Muscle layer of duodenum (tissue), 2 donors: ENCODE data around the gene SPATA21.
"Not testable (repeated sequence)": the region's sequence is repeated elsewhere in the genome, so short reads cannot be mapped to it uniquely, and the experiment has no call there.

Experiments
- H3K27ac ChIP-seq: one replicate; pipeline ENCODE4 v1.7.0; 2013; ENCODE audit warnings: mild to moderate bottlenecking, low read length
- H3K27me3 ChIP-seq: one replicate; pipeline ENCODE4 v1.7.0; 2013; ENCODE audit warnings: low read depth, mild to moderate bottlenecking, control low read depth, low read length
- H3K36me3 ChIP-seq, 2 donors: one replicate each; pipeline ENCODE4 v1.7.0; 2013; ENCODE audit warnings: low read length in 2 of 2, control low read depth in 1 of 2, mild to moderate bottlenecking in 1 of 2; ENCODE audit not compliant: insufficient read depth in 2 of 2, control insufficient read depth in 1 of 2
- H3K4me1 ChIP-seq, 2 donors: one replicate each; pipeline ENCODE4 v1.7.0; 2013; ENCODE audit warnings: low read length in 2 of 2, mild to moderate bottlenecking in 2 of 2, control low read depth in 1 of 2, moderate library complexity in 1 of 2; ENCODE audit not compliant: insufficient read depth in 2 of 2, control insufficient read depth in 1 of 2
- H3K4me3 ChIP-seq, 2 donors: one replicate each; pipeline ENCODE4 v1.7.0; 2013; ENCODE audit warnings: low read length in 2 of 2, low read depth in 1 of 2, mild to moderate bottlenecking in 1 of 2
- H3K9me3 ChIP-seq, 2 donors: one replicate each; pipeline ENCODE4 v1.7.0; 2013; ENCODE audit warnings: low read length in 2 of 2, control low read depth in 1 of 2, mild to moderate bottlenecking in 1 of 2; ENCODE audit not compliant: control insufficient read depth in 1 of 2
- donor health status: healthy.

The SPATA21 gene

GRCh38 chr1:16376971-16377370 lies 60.3 kb downstream of the SPATA21 start:
- Histone ChIP-seq H3K4me1 (peaks cover 14 to 63% of the 10 kb centered on the region in 2 donors), H3K27ac (no peak overlapping the region)

GRCh38 chr1:16375521-16376340 lies 61.5 kb downstream of the SPATA21 start:
- no peaks in the 10 kb centered on the region for H3K27me3 ChIP-seq
- H3K4me3 ChIP-seq, result peak overlapping the region in 1 of 2 donors; percentile 13
- H3K36me3 ChIP-seq, result no peaks in the 10 kb centered on the region
- peak overlapping the region; percentile 58 for H3K27ac ChIP-seq
- peaks cover 14 to 67% of the 10 kb centered on the region in 2 donors for H3K4me1 ChIP-seq
- H3K9me3 ChIP-seq, result no peaks in the 10 kb centered on the region

More at GRCh38 chr1:16376971-16377370, 60.3 kb downstream of the SPATA21 start:
- no peaks in the 10 kb centered on the region for H3K36me3 ChIP-seq
- no peak overlapping the region for H3K4me3 ChIP-seq
- no peaks in the 10 kb centered on the region for H3K27me3 ChIP-seq
- no peaks in the 10 kb centered on the region for H3K9me3 ChIP-seq

GRCh38 chr1:16374266-16374665 lies 63.0 kb downstream of the SPATA21 start:
- peaks cover 14 to 65% of the 10 kb centered on the region in 2 donors for H3K4me1 ChIP-seq
- H3K4me3 ChIP-seq, result no peak overlapping the region
- no peaks in the 10 kb centered on the region for H3K9me3 ChIP-seq
- H3K27me3 ChIP-seq, result no peaks in the 10 kb centered on the region
- H3K27ac ChIP-seq, result no peak overlapping the region
- H3K36me3 ChIP-seq, result no peaks in the 10 kb centered on the region

GRCh38 chr1:16372535-16373285 lies 64.5 kb downstream of the SPATA21 start:
- Histone ChIP-seq H3K4me3 (no peak overlapping the region), H3K4me1 (peaks cover 22 to 61% of the 10 kb centered on the region in 2 donors), H3K27ac (no peak overlapping the region), H3K36me3 (peaks cover 0 to under 1% of the 10 kb centered on the region in 2 donors), H3K27me3 (no peaks in the 10 kb centered on the region), H3K9me3 (no peaks in the 10 kb centered on the region)

GRCh38 chr1:16371725-16372124 lies 65.5 kb downstream of the SPATA21 start:
- H3K4me3 ChIP-seq, result no peak overlapping the region
- H3K27me3 ChIP-seq, result no peaks in the 10 kb centered on the region
- H3K9me3 ChIP-seq, result no peaks in the 10 kb centered on the region
- peaks cover 0 to 7% of the 10 kb centered on the region in 2 donors for H3K36me3 ChIP-seq
- H3K4me1 ChIP-seq, result peaks cover 19 to 53% of the 10 kb centered on the region in 2 donors
- H3K27ac ChIP-seq, result no peak overlapping the region

GRCh38 chr1:16369821-16370220 lies 67.4 kb downstream of the SPATA21 start:
- Histone ChIP-seq H3K27me3 (no peaks in the 10 kb centered on the region), H3K9me3 (no peaks in the 10 kb centered on the region), H3K36me3 (peaks cover 0 to 7% of the 10 kb centered on the region in 2 donors), H3K4me3 (no peak overlapping the region), H3K4me1 (peaks cover 14 to 35% of the 10 kb centered on the region in 2 donors), H3K27ac (no peak overlapping the region)

GRCh38 chr1:16367968-16368890 lies 69.0 kb downstream of the SPATA21 start:
- H3K4me3 ChIP-seq, result peak overlapping the region; percentile 77 to 85
- H3K27me3 ChIP-seq, result no peaks in the 10 kb centered on the region
- H3K27ac ChIP-seq, result peak overlapping the region; percentile 98
- peaks cover 14 to 24% of the 10 kb centered on the region in 2 donors for H3K4me1 ChIP-seq
- H3K9me3 ChIP-seq, result no peaks in the 10 kb centered on the region
- peaks cover 0 to 7% of the 10 kb centered on the region in 2 donors for H3K36me3 ChIP-seq

GRCh38 chr1:16367258-16367967 lies 69.8 kb downstream of the SPATA21 start:
- Histone ChIP-seq H3K9me3 (no peaks in the 10 kb centered on the region), H3K4me1 (peaks cover 9 to 17% of the 10 kb centered on the region in 2 donors), H3K27ac (peak overlapping the region; percentile 98), H3K4me3 (peak overlapping the region; percentile 77 to 85), H3K27me3 (no peaks in the 10 kb centered on the region), H3K36me3 (peaks cover 0 to 7% of the 10 kb centered on the region in 2 donors)

GRCh38 chr1:16366722-16367257 lies 70.4 kb downstream of the SPATA21 start, which contains the start of gene SZRD1:
TSS of gene SZRD1 (plus strand) at chr1:16367242. CDS start at chr1:16367258, 16 bp downstream.
- H3K4me3 ChIP-seq, result peak within 1 kb of the TSS; percentile 77 to 85
- H3K27ac ChIP-seq, result peak within 1 kb of the TSS; percentile 98
- H3K4me1 ChIP-seq, result peaks cover 7 to 13% of the 10 kb centered on the region in 2 donors
- H3K27me3 ChIP-seq, result no peaks in the 10 kb centered on the region
- H3K9me3 ChIP-seq, result no peaks in the 10 kb centered on the region
- H3K36me3 ChIP-seq, result peaks cover 0 to 7% of the 10 kb centered on the region in 2 donors

- not testable (repeated sequence) for H3K36me3 ChIP-seq, H3K4me3 ChIP-seq, H3K9me3 ChIP-seq, H3K27me3 ChIP-seq, H3K27ac ChIP-seq
- peaks cover 7 to 10% of the 10 kb centered on the region in 2 donors for H3K4me1 ChIP-seq
Observed at GRCh38 chr1:16365146-16365498, 72.1 kb downstream of the SPATA21 start.
